ENCODE results near the gene TMEM213.

Gene TMEM213

DNA sequence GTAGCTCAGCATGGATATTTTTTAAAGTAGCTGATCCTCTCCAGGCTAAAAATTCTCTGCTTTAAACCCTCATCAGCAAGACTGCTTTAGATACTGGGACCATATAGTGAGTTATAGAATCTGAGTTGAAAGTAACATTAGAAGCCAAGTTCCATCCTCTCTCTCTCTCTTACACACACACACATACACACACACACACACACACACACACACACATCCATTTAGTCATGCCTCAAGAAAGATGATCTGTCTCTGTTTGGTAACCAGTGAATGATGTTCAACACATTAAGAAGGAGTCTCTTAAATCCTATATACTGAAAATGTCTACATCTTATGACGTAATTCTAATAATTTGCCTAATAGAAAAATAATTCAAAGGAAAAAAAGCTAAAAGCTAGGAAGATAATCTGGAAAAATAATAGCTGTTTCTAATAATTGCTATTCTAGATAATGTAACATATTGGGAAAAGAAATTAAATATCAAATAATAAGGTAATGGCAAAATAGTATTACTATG, 17.1 kb downstream of the TMEM213 start:
- Histone ChIP-seq H3K9ac (ENCODE audit: insufficient read length, low read depth) (no peak overlapping the region), H3K4me1 (ENCODE audit: insufficient read depth, insufficient read length) (no peaks in the 10 kb centered on the region), H3K9me3 (ENCODE audit: insufficient read depth, low read length) (no peaks in the 10 kb centered on the region), H3K4me3 (ENCODE audit: insufficient read length, low read depth) (no peak overlapping the region), H3K36me3 (ENCODE audit: insufficient read depth, insufficient read length, low read length) (no peaks in the 10 kb centered on the region), H3K27me3 (ENCODE audit: insufficient read depth, insufficient read length) (no peaks in the 10 kb centered on the region)
- no peak for TF ChIP-seq SUZ12 (IDR thresholded peaks at IDR 0.05; ENCODE audit: extremely low read depth, insufficient read depth, insufficient read length)
- TF ChIP-seq YY1 (IDR thresholded peaks at IDR 0.05; ENCODE audit: insufficient read depth, insufficient read length): no peak
- no peak for TF ChIP-seq ZNF274 (IDR thresholded peaks at IDR 0.05; ENCODE audit: low read depth, low read length)
- no peak for DNase-seq (ENCODE audit: low read depth, low spot score)

DNA sequence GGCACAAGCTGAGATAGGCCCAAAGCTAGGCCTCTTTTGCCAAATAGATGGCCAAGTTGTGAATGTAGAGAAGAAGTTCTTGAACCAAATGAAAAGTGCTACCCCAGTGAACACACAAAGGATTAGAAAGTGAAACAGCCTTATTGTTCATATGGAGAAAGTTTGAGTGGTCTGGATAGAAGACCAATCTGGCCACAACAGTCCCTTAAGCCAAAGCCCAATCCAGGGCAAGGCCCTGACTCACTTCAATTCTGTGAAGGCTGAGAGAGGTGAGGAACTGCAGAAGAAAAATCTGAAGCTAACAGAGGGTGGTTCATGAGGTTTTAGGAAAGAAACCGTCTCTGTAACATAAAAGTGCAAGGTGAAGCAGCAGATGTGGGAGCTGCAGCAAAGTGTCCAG, 18.9 kb downstream of the TMEM213 start:
- TF ChIP-seq ZNF274 (IDR thresholded peaks at IDR 0.05; ENCODE audit: low read depth, low read length) (no peak), YY1 (IDR thresholded peaks at IDR 0.05; ENCODE audit: insufficient read depth, insufficient read length) (no peak), SUZ12 (IDR thresholded peaks at IDR 0.05; ENCODE audit: extremely low read depth, insufficient read depth, insufficient read length) (no peak)
- H3K4me3 ChIP-seq (ENCODE audit: insufficient read length, low read depth): no peak overlapping the region
- H3K9me3 ChIP-seq (ENCODE audit: insufficient read depth, low read length): no peaks in the 10 kb centered on the region
- no peaks in the 10 kb centered on the region for H3K4me1 ChIP-seq (ENCODE audit: insufficient read depth, insufficient read length)
- no peak overlapping the region for H3K9ac ChIP-seq (ENCODE audit: insufficient read length, low read depth)
- no peak for DNase-seq (ENCODE audit: low read depth, low spot score)
- no peaks in the 10 kb centered on the region for H3K36me3 ChIP-seq (ENCODE audit: insufficient read depth, insufficient read length, low read length)
- no peaks in the 10 kb centered on the region for H3K27me3 ChIP-seq (ENCODE audit: insufficient read depth, insufficient read length)

DNA sequence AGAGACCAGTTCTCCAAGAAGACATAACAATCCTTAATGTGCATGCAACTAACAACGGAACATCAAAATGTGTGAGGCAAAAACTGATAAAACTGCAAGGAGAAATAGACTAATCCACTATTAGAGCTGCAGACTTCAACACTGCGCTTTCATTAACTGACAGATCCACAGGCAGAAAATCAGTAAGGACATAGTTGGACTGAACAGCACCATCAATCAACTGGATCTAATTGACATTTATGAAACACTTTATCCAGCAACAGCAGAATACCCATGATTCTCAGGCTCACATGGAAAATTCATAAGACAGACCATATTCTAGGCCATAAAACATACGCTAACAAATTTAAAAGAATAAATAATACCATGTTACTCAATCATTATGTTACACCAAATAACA, 21.8 kb downstream of the TMEM213 start:
- Histone ChIP-seq H3K9ac (ENCODE audit: insufficient read length, low read depth) (no peak overlapping the region), H3K36me3 (ENCODE audit: insufficient read depth, insufficient read length, low read length) (no peaks in the 10 kb centered on the region), H3K27me3 (ENCODE audit: insufficient read depth, insufficient read length) (no peaks in the 10 kb centered on the region), H3K9me3 (ENCODE audit: insufficient read depth, low read length) (no peaks in the 10 kb centered on the region), H3K4me1 (ENCODE audit: insufficient read depth, insufficient read length) (peaks cover 2% of the 10 kb centered on the region), H3K4me3 (ENCODE audit: insufficient read length, low read depth) (no peak overlapping the region)
- DNase-seq (ENCODE audit: low read depth, low spot score): no peak
- TF ChIP-seq ZNF274 (IDR thresholded peaks at IDR 0.05; ENCODE audit: low read depth, low read length) (no peak), YY1 (IDR thresholded peaks at IDR 0.05; ENCODE audit: insufficient read depth, insufficient read length) (no peak), SUZ12 (IDR thresholded peaks at IDR 0.05; ENCODE audit: extremely low read depth, insufficient read depth, insufficient read length) (no peak)

DNA sequence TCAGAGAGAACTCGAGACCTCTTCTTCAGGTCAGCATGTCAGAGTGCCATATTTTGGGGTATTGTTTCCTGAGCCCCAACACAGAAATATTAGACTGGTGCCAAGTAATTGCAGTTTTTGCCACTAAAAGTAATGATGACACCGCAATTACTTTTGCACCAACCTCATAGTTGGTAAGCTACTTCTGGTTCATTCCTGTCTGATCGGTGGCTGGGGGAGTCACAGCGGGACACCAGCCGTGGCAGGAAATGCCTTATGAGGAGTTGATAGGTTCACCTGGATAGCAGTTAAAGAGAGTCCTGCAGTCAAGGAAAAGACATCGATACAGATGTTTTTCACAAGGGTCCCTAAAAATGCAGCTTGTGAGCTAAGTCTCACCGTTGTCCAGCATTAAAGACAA, 24.1 kb downstream of the TMEM213 start:
- H3K9me3 ChIP-seq (ENCODE audit: insufficient read depth, low read length): no peaks in the 10 kb centered on the region
- no peak for DNase-seq (ENCODE audit: low read depth, low spot score)
- H3K4me1 ChIP-seq (ENCODE audit: insufficient read depth, insufficient read length): peaks cover 2% of the 10 kb centered on the region
- no peaks in the 10 kb centered on the region for H3K27me3 ChIP-seq (ENCODE audit: insufficient read depth, insufficient read length)
- no peak overlapping the region for H3K9ac ChIP-seq (ENCODE audit: insufficient read length, low read depth)
- TF ChIP-seq ZNF274 (IDR thresholded peaks at IDR 0.05; ENCODE audit: low read depth, low read length): no peak
- no peak for TF ChIP-seq YY1 (IDR thresholded peaks at IDR 0.05; ENCODE audit: insufficient read depth, insufficient read length)
- no peak for TF ChIP-seq SUZ12 (IDR thresholded peaks at IDR 0.05; ENCODE audit: extremely low read depth, insufficient read depth, insufficient read length)
- H3K36me3 ChIP-seq (ENCODE audit: insufficient read depth, insufficient read length, low read length): no peaks in the 10 kb centered on the region
- no peak overlapping the region for H3K4me3 ChIP-seq (ENCODE audit: insufficient read length, low read depth)

DNA sequence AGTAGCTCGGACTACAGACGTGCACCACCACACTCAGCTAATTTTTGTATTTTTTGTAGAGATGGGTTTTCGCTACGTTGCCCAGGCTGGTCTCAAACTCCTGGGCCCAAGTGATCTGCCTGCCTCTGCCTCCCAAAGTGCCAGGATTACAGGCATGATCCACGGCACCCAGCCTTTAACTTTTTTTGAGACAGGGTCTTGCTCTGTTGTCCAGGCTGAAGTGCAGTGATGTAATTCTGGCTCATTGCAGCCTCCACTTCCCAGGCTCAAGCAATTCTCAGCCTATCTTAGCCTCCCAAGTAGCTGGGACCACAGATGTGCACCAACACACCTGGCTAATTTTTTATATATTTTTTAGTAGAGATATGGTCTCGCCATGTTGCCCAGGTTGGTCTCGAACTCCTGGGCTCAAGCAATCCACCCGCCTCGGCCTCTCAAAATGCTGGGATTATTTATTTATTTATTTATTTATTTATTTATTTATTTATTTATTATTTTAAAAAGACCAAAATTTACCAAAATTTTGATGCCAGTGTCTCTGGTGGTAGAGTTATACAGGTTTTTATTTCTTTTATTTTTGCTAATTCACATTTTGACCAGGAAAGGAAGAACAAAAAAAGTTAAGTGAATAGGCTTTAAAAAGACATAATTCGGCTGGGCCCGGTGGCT, 25.2 kb downstream of the TMEM213 start:
- no peak overlapping the region for H3K9ac ChIP-seq (ENCODE audit: insufficient read length, low read depth)

DNA sequence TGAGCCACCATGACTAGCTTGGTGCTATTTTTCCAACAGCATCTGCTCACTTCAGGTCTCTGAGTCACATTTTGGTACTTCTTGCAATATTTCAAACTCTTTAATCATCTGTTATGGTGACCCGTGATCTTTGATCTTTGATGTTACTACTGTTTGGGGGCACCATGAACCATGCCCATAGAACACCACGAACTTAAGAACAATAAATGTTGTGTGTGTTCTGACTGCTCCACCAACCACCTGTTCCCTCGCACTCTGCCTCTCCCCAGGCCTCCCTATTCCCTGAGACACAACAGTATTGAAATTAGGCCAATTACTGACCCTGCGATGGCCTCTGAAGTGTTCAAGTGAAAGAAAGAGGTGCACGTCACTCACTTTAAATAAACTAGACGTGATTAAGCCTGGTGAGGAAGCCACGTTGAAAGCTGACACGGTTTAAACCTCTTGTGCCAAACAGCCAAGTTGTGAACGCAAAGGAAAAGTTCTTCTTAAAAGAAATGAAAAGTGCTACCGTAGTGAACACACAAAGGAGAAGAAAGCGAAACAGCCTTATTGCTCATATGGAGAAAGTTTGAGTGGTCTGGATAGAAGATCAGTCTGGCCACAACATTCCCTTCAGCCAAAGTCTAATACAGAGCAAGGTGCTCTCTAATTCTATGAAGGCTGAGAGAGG, 27.4 kb downstream of the TMEM213 start:
- Histone ChIP-seq H3K9me3 (ENCODE audit: insufficient read depth, low read length) (no peaks in the 10 kb centered on the region), H3K36me3 (ENCODE audit: insufficient read depth, insufficient read length, low read length) (no peaks in the 10 kb centered on the region), H3K9ac (ENCODE audit: insufficient read length, low read depth) (no peak overlapping the region), H3K4me3 (ENCODE audit: insufficient read length, low read depth) (no peak overlapping the region), H3K27me3 (ENCODE audit: insufficient read depth, insufficient read length) (no peaks in the 10 kb centered on the region), H3K4me1 (ENCODE audit: insufficient read depth, insufficient read length) (peaks cover 2% of the 10 kb centered on the region)
- TF ChIP-seq YY1 (IDR thresholded peaks at IDR 0.05; ENCODE audit: insufficient read depth, insufficient read length) (no peak), ZNF274 (IDR thresholded peaks at IDR 0.05; ENCODE audit: low read depth, low read length) (no peak), SUZ12 (IDR thresholded peaks at IDR 0.05; ENCODE audit: extremely low read depth, insufficient read depth, insufficient read length) (no peak)
- DNase-seq (ENCODE audit: low read depth, low spot score): no peak

More for the DNA sequence above, 25.2 kb downstream of the TMEM213 start:
- Histone ChIP-seq H3K4me3 (ENCODE audit: insufficient read length, low read depth) (no peak overlapping the region), H3K4me1 (ENCODE audit: insufficient read depth, insufficient read length) (peaks cover 2% of the 10 kb centered on the region), H3K9me3 (ENCODE audit: insufficient read depth, low read length) (no peaks in the 10 kb centered on the region), H3K36me3 (ENCODE audit: insufficient read depth, insufficient read length, low read length) (no peaks in the 10 kb centered on the region), H3K27me3 (ENCODE audit: insufficient read depth, insufficient read length) (no peaks in the 10 kb centered on the region)
- DNase-seq (ENCODE audit: low read depth, low spot score): no peak
- TF ChIP-seq YY1 (IDR thresholded peaks at IDR 0.05; ENCODE audit: insufficient read depth, insufficient read length) (no peak), SUZ12 (IDR thresholded peaks at IDR 0.05; ENCODE audit: extremely low read depth, insufficient read depth, insufficient read length) (no peak), ZNF274 (IDR thresholded peaks at IDR 0.05; ENCODE audit: low read depth, low read length) (no peak)

DNA sequence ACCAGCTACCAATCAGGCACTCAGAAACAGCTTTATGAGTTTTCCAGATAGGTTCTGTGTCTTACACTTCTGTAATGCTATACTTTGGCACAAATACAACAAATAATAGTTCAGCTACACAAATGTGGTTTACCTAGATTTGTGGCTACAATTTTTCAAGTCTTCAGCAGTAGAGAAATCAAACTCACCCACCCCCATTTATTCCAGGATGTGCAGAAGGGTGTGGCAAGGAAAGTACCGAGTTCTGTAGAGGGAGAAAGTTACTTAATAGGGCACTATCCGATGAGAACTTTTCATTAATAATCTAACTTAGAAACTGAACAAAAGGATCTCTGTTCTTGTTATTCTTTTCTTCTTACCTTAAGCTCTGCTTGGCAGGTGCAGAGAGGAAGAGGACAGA, 30.5 kb downstream of the TMEM213 start:
- H3K27me3 ChIP-seq (ENCODE audit: insufficient read depth, insufficient read length): no peaks in the 10 kb centered on the region
- H3K9ac ChIP-seq (ENCODE audit: insufficient read length, low read depth): no peak overlapping the region
- no peaks in the 10 kb centered on the region for H3K9me3 ChIP-seq (ENCODE audit: insufficient read depth, low read length)
- no peaks in the 10 kb centered on the region for H3K36me3 ChIP-seq (ENCODE audit: insufficient read depth, insufficient read length, low read length)
- no peaks in the 10 kb centered on the region for H3K4me1 ChIP-seq (ENCODE audit: insufficient read depth, insufficient read length)
- H3K4me3 ChIP-seq (ENCODE audit: insufficient read length, low read depth): no peak overlapping the region
- TF ChIP-seq SUZ12 (IDR thresholded peaks at IDR 0.05; ENCODE audit: extremely low read depth, insufficient read depth, insufficient read length): no peak
- TF ChIP-seq YY1 (IDR thresholded peaks at IDR 0.05; ENCODE audit: insufficient read depth, insufficient read length): no peak
- TF ChIP-seq ZNF274 (IDR thresholded peaks at IDR 0.05; ENCODE audit: low read depth, low read length): no peak
- DNase-seq (ENCODE audit: low read depth, low spot score): no peak
